HEK293 (cell line): ENCODE data around the gene ZCCHC7.

Source experiments
- CTCF ChIP-seq: fragments of 450-650 bp; formaldehyde crosslinking; IDR thresholded peaks from 2 replicates; pipeline ENCODE4 v1.5.1; 2016; ENCODE audit warnings: missing biosample characterization, missing genetic modification characterization
- ZBTB21 ChIP-seq: fragments of 450-650 bp; formaldehyde crosslinking; IDR thresholded peaks from 2 replicates; pipeline ENCODE4 v1.5.1; 2017; ENCODE audit warnings: missing biosample characterization, missing genetic modification characterization
- ZBTB44 ChIP-seq: fragments of 450-650 bp; IDR thresholded peaks from 2 replicates; pipeline ENCODE4 v1.5.1; 2018; ENCODE audit warnings: missing biosample characterization, mild to moderate bottlenecking, missing genetic modification characterization
- ZBTB48 ChIP-seq: fragments of 450-650 bp; formaldehyde crosslinking; IDR thresholded peaks from 2 replicates; pipeline ENCODE4 v1.5.1; 2016; ENCODE audit warnings: missing biosample characterization, missing genetic modification characterization
- ZNF658 ChIP-seq: fragments of 450-650 bp; formaldehyde crosslinking; IDR thresholded peaks from 2 replicates; pipeline ENCODE4; 2016; ENCODE audit warnings: missing biosample characterization, missing genetic modification characterization

- TF ChIP-seq ZBTB44 (no peak), ZBTB48 (tag by site-specific recombination) (no peak), ZBTB21 (no peak), CTCF (tag by site-specific recombination) (no peak), ZNF658 (tag by site-specific recombination) (no peak)
Observed at GRCh38 chr9:37287317-37287716, 166.9 kb downstream of the ZCCHC7 start.
